Right lobe of liver (tissue), 6 donors: Measurements from ENCODE around the gene MUC5B. TPM values are rescaled to one million over a fixed set of nuclear protein-coding genes. Genes with fewer than 3 reads are reported as not detected.
A peak's percentile ranks its signal among the peaks of the same experiment; 100 is the strongest.

Experiments
- ATAC-seq, 4 donors: fragments of 200-7000 bp; cut with Tn5 transposase; one replicate each; pipeline ENCODE4 v1.9.1; 2020; ENCODE audit warnings: mild to moderate bottlenecking in 4 of 4, moderate library complexity in 4 of 4
- DNase-seq, 3 donors: peaks; one replicate each; pipeline ENCODE4 v3.0.0-alpha.2; 2020
- H3K27ac ChIP-seq, 3 donors: fragments of 200-600 bp; one replicate each; pipeline ENCODE4 v1.8.0; 2022
- H3K27me3 ChIP-seq, 2 donors: fragments of 200-600 bp; one replicate each; pipeline ENCODE4 v1.8.0; 2022
- H3K36me3 ChIP-seq, 4 donors: fragments of 200-600 bp; sonication (generic) in 1 of 4; one replicate each; pipeline versions ENCODE4 v1.5.1 to v1.8.0; 2017 to 2022; ENCODE audit warnings: control low read depth in 1 of 4
- H3K4me1 ChIP-seq, 4 donors: fragments of 200-600 bp; sonication (generic) in 1 of 4; one replicate each; pipeline versions ENCODE4 v1.5.1 to v1.8.0; 2017 to 2022; ENCODE audit warnings: control low read depth in 1 of 4
- H3K4me3 ChIP-seq, 3 donors: fragments of 200-600 bp; one replicate each; pipeline ENCODE4 v1.8.0; 2022
- H3K9me3 ChIP-seq, 4 donors: fragments of 200-600 bp; sonication (generic) in 1 of 4; one replicate each; pipeline versions ENCODE4 v1.5.1 to v1.8.0; 2017 to 2022; ENCODE audit warnings: control low read depth in 1 of 4
- CTCF ChIP-seq, 4 donors: fragments of 200-600 bp in 3 of 4; fragments of 450-650 bp in 1 of 4; IDR thresholded peaks; one replicate each; pipeline versions ENCODE4 v1.5.1 to v1.8.0; 2016 to 2022; ENCODE audit warnings: antibody characterized with exemption in 4 of 4, mild to moderate bottlenecking in 2 of 4
- POLR2A ChIP-seq: fragments of 450-650 bp; IDR thresholded peaks from one replicate; pipeline ENCODE4 v1.6.1; 2017; ENCODE audit warnings: antibody characterized with exemption, mild to moderate bottlenecking
- WGBS: methylation state at CpG from one replicate; pipeline ENCODE4 v1.1.6; 2018; ENCODE audit warnings: low coverage, low lambda C conversion rate; ENCODE audit not compliant: insufficient coverage; ENCODE audit errors: missing lambda C conversion rate; 5-methylcytosine and 5-hydroxymethylcytosine counted together
- intact Hi-C, 2 donors: fragments of 100-400 bp; cut with DNase I; formaldehyde crosslinking; loops; one replicate each; pipeline versions ENCODE4 v1.11.2 to v1.14.1; 2022
- total RNA-seq, 6 experiments: library from RNA; depleted of rRNA in 2 of 6; stranded (reverse); fragments of >200 nt in 2 of 6; fragmentation: NEBNext Ultra II Directional in 3 of 6; extraction: Animal tissue kit (Norgen Biotek cat#: 25700) in 3 of 6; gene quantifications; one replicate each; pipeline versions ENCODE4 v1.1.0 to v1.2.4, GENCODE V29; 2016 to 2023
- donor health status: DM: no; HTN: yes; CAD: no.
- donor health status: DM: no; HTN: no; CAD: no.
- donor health status: DM: no; HTN: no; CAD: no.
- donor health status: DM: no; HTN: yes; CAD: no.
- donor health status: DM: no; HTN: yes; CAD: no.

Gene MUC5B
- total RNA-seq, 6 experiments from 2014 or later = 0.06 to 3.7 (median 0.78) TPM

- Histone ChIP-seq H3K4me3 (no peak overlapping the region), H3K4me1 (no peaks in the 10 kb centered on the region), H3K9me3 (no peaks in the 10 kb centered on the region), H3K27ac (no peak overlapping the region), H3K36me3 (no peaks in the 10 kb centered on the region), H3K27me3 (no peaks in the 10 kb centered on the region)
- intact Hi-C loops = no loop called here
- ATAC-seq = no peak
- 73% methylated on average over 11 of the region's 29 CpGs for WGBS
- TF ChIP-seq POLR2A = no peak
- no peak for TF ChIP-seq CTCF (IDR thresholded peaks at IDR 0.05)
- DNase-seq = peak in 2 of 3 donors; percentile 10 to 43
These were observed 44.0 kb upstream of the MUC5B start for GRCh38 chr11:1178906-1179305.

GRCh38 chr11:1179641-1180040 is 43.2 kb upstream of the MUC5B start:
- H3K4me1 ChIP-seq = no peaks in the 10 kb centered on the region
- TF ChIP-seq POLR2A (no peak), CTCF (IDR thresholded peaks at IDR 0.05) (no peak)
- H3K4me3 ChIP-seq = no peak overlapping the region
- ATAC-seq (no peak), DNase-seq (peak in 2 of 3 donors; percentile 8 to 36)
- H3K9me3 ChIP-seq = no peaks in the 10 kb centered on the region
- H3K36me3 ChIP-seq = no peaks in the 10 kb centered on the region
- H3K27ac ChIP-seq = no peak overlapping the region
- intact Hi-C loops = no loop called here
- WGBS = 76% methylated on average over 10 of the region's 17 CpGs
- no peaks in the 10 kb centered on the region for H3K27me3 ChIP-seq

- H3K27me3 ChIP-seq = no peaks in the 10 kb centered on the region
- DNase-seq = no peak
- ATAC-seq = no peak
- no peak for TF ChIP-seq POLR2A
- no peak for TF ChIP-seq CTCF (IDR thresholded peaks at IDR 0.05)
- no peak overlapping the region for H3K27ac ChIP-seq
- no peaks in the 10 kb centered on the region for H3K9me3 ChIP-seq
- no peak overlapping the region for H3K4me3 ChIP-seq
- 40% methylated on average over 2 of the region's 15 CpGs for WGBS
- no peaks in the 10 kb centered on the region for H3K36me3 ChIP-seq
- H3K4me1 ChIP-seq = no peaks in the 10 kb centered on the region
- intact Hi-C loops = no loop called here
These were observed 42.7 kb upstream of the MUC5B start for GRCh38 chr11:1180171-1180570.

GRCh38 chr11:1180947-1181391 is 41.9 kb upstream of the MUC5B start:
- WGBS = no CpG with 5 or more reads among the region's 29 CpGs
- Histone ChIP-seq H3K27me3 (no peaks in the 10 kb centered on the region), H3K36me3 (no peaks in the 10 kb centered on the region), H3K4me1 (no peaks in the 10 kb centered on the region), H3K9me3 (no peaks in the 10 kb centered on the region), H3K4me3 (no peak overlapping the region), H3K27ac (no peak overlapping the region)
- DNase-seq = no peak
- intact Hi-C loops = no loop called here
- ATAC-seq = no peak
- TF ChIP-seq CTCF (IDR thresholded peaks at IDR 0.05) (no peak), POLR2A (no peak)

- Histone ChIP-seq H3K4me1 (no peaks in the 10 kb centered on the region), H3K9me3 (no peaks in the 10 kb centered on the region), H3K27me3 (no peaks in the 10 kb centered on the region), H3K36me3 (no peaks in the 10 kb centered on the region), H3K4me3 (no peak overlapping the region), H3K27ac (no peak overlapping the region)
- TF ChIP-seq POLR2A (no peak), CTCF (IDR thresholded peaks at IDR 0.05) (no peak)
- WGBS = 60% methylated on average over 1 of the region's 10 CpGs
- DNase-seq = no peak
- no peak for ATAC-seq
- intact Hi-C loops = no loop called here
These were observed 41.4 kb upstream of the MUC5B start for GRCh38 chr11:1181420-1181819.
